Inferior parietal cortex (tissue), 1 donor: Measurements from ENCODE around the gene SULT1A3.
"Not testable (repeated sequence)": the region's sequence is repeated elsewhere in the genome, so short reads cannot be mapped to it uniquely, and the experiment has no call there.

Source experiments
- DNase-seq: peaks from one replicate; pipeline ENCODE4 v3.0.0-alpha.2; 2016; ENCODE audit errors: extremely low spot score

The SULT1A3 gene

DNA sequence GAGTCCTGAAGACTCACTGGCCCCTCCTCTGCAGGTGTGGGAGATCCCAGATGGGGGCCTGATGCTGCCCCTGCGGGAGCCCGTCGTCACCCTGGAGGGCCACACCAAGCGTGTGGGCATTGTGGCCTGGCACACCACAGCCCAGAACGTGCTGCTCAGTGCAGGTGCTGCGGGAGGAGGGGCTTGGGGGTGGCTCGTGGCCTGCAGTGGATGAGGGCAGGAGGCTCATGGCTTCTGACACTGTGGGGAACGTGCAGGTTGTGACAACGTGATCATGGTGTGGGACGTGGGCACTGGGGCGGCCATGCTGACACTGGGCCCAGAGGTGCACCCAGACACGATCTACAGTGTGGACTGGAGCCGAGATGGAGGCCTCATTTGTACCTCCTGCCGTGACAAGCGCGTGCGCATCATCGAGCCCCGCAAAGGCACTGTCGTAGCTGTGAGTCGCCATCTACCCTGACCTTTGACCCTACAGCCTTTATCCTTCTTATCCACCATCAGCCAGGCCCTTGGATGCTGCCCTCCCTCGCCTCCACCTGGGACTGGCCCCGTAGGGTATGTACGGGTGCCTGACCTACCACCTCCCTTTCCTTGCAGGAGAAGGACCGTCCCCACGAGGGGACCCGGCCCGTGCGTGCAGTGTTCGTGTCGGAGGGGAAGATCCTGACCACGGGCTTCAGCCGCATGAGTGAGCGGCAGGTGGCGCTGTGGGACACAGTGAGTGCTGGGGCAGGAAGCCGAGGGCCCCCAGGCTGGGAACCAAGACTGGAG, 12.1 kb upstream of the SULT1A3 start:
- DNase-seq = no peak

DNA sequence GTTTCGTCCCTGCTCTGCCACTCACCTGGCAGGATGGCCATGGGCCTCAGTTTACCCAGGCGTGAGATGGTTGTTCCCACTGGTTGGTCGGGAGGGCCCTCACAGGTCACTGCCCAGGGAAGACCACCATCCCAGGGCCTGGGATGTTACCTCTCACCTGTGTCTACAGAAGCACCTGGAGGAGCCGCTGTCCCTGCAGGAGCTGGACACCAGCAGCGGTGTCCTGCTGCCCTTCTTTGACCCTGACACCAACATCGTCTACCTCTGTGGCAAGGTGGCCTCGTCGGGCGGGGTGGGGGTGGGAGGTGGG, 11.5 kb upstream of the SULT1A3 start:
- DNase-seq = no peak

DNA sequence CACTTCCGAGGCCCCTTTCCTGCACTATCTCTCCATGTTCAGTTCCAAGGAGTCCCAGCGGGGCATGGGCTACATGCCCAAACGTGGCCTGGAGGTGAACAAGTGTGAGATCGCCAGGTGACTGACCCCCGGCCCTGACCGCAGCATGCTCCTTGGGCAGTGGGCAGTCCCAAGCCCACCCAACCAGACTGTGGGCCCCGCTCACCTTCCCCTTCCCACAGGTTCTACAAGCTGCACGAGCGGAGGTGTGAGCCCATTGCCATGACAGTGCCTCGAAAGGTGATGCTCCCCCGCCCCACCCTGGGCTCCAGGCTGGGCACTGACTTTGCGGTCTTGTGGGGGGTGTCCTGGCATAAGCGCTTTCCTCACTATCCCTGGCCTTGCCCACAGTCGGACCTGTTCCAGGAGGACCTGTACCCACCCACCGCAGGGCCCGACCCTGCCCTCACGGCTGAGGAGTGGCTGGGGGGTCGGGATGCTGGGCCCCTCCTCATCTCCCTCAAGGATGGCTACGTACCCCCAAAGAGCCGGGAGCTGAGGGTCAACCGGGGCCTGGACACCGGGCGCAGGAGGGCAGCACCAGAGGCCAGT, 11.0 kb upstream of the SULT1A3 start:
- no peak for DNase-seq

DNA sequence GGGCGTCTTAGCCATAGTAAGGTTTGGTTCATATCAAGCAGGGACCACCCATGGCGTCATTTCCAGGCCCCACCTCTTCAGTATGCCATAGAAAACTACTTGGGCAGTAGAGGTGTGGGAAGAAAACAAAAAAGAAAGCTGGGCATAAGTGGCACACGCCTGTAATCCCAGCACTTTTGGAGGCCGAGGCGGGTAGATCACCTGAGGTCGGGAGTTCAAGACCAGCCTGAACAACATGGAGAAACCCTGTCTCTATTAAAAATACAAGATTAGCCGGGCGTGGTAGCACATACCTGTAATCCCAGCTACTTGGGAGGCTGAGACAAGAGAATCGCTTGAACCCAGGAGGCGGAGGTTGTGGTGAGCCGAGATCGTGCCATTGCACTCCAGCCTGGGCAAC, 7.9 kb upstream of the SULT1A3 start:
- DNase-seq = not testable (repeated sequence)

DNA sequence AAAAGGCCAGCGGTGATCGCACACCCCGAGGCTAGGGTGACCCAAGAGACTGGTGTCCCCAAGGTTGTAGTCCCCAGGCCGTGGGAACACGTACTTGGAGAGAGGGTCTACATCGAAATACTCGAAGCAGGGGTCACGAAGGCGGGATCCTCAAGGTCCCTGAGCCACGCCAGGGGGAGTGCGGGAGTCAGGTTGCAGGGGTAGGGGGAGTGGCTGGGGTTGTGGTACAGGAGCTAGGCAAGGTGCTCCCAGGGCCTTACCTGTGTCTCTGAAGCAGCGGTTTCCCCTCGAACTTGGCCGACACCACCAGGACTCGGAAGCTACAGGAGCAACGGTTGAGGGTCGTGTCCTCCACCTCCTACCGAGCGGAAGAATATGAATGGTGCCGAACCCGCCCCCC, 6.0 kb upstream of the SULT1A3 start:
- DNase-seq = not testable (repeated sequence)

DNA sequence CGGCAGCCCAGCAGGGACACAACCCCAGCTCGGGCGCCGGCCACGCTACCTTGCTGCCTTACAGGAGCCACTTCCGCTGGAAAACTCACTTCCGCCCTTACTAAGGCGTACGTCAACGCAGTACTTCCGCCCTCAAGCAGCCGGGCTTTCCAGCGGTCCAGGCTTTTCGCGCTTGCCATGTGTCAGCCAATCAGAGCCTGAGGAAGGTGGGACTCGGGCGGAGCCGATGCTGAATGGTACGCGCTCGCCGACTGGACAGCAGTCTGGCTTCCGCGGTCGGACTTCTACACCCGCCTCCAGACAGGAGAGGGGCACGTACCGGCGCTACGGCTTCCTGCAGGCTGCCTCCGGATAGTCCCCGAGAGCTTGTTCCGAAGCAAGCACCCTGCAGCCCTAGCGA, 5.4 kb upstream of the SULT1A3 start, which contains the start of the genes BOLA2B and SLX1A:
BOLA2B (minus strand) TSS at position 52 of the 400 bp plus-strand sequence. CDS start 71 bp downstream, outside the sequence.
SLX1A (plus strand) TSS at position 261 of the 400 bp plus-strand sequence. CDS start 210 bp downstream, outside the sequence.
- not testable (repeated sequence) for DNase-seq

DNA sequence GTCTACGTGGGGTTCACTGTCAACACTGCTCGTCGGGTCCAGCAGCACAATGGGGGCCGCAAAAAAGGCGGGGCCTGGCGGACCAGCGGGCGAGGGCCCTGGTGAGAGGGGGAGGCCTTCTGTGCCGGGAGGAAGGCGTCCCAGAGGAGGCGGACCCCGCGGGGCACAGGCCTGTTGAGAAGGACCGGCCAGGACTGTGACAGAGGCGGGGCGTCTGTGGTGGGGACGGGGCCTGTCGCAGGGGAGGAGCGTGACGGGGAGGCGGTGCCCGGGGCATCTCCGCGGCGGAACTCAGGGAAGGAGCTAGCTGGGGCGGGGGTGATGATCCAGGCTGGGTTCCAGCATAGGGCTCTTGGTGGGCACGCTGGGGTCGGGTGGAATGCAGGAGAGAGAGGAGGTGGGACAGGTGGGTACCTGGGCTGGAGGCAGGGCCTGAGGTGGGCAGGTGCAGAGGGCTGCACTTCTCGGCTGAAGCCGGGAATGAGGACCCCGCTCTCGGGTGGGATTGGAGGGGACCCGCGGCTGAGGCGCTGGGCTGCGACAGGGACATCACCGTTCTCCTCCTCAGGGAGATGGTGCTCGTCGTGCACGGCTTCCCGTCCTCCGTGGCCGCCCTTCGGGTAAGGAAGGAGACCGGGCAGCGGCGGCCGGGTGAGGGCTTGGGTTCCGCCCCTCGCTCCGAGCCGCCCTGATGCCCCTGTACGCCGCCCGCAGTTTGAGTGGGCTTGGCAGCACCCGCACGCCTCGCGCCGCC, 4.7 kb upstream of the SULT1A3 start:
- DNase-seq = not testable (repeated sequence)

DNA sequence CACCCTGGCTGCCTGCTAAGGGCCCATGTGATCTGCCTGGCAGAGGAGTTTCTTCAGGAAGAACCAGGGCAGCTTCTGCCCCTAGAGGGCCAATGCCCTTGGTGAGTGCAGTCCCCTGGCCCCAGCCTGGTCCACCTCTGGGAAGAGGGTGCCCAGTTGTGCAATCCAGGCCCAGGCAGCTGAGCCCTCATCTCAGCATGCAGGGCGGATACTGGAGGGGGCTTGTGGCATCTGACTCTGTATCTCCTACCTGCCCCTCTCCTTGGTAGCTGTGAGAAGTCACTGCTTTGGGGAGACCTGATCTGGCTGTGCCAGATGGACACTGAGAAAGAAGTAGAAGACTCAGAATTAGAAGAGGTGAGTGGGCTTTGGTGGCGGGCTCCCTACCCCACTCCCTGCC, 2.1 kb upstream of the SULT1A3 start:
- DNase-seq = not testable (repeated sequence)

DNA sequence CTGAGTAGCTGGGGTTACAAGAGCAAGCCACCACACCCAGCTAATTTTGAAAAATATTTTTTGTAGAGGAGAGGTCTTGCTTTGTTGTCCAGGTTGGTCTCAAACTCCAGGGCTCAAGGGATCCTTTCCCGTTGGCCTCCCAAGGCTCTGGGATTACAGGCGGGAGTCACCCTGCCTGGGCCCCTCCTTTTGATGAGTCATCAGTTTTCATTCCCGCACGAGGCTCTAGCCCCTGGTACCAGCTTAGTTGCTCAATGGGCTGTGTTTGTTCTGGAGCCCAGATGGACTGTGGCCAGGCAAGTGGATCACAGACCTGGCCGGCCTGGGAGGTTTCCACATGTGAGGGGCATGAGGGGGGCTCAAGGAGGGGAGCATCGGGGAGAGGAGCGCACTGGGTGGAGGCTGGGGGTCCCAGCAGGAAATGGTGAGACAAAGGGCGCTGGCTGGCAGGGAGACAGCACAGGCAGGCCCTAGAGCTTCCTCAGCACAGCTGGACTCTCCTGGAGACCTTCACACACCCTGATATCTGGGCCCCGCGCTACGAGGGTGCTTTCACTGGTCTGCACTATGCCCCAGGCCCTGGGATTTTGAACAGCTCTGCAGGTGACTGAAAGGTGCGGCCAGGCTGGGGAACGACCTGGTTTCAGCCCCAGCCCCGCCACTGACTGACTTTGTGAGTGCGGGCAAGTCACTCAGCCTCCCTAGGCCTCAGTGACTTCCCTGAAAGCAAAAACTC, 721 bp downstream of the SULT1A3 start:
- not testable (repeated sequence) for DNase-seq

DNA sequence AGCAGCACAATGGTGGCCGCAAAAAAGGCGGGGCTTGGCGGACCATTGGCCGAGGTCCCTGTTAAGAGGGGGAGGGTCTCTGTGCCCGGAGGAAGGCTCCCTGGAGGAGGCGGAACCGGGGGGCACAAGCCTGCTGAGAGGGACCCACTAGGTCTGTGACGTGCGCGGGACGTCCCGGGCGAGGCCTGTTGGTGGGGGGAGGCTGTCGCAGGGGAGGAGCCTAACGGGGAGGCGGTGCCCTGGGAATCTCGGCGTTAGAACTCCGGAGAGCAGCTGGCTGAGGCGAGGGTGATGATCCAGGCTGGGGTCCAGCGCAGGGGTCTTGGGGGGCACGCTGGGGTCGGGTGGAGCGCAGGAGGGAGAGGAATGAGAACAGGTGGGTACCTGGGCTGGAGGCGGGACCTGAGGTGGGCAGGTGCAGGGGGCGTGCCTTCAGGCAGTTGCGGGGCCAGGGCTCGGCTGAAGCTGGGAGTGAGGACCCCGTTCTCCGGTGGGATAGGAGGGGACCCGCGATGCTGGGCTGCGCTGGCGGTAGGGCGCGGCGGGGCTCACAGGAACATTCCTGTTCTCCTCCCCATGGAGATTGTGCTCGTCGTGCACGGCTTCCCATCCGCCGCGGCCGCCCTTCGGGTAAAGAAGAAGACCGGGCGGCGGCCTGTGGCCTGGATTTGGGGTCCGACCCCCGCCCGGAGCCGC, 6.6 kb downstream of the SULT1A3 start:
- not testable (repeated sequence) for DNase-seq

DNA sequence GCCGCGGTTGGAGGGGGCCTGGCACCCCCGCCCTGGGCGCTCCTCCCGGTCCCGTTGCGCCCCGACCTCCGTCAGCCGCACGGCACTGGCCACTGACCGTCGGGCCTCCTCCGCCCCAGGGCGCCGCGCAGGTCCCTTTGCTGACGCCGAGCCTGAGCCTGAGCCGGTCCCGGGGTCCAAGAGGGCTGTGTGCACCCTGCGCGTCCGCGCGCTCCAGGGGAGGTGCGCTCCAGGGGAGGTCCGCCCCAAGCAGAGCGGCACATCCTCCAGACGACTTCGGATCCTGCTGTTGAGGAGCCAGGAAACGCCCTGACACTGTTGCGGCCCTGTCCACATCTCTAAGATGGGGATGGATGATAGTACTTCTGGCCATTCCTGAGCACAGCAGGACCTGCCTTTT, 7.2 kb downstream of the SULT1A3 start:
- DNase-seq = not testable (repeated sequence)

DNA sequence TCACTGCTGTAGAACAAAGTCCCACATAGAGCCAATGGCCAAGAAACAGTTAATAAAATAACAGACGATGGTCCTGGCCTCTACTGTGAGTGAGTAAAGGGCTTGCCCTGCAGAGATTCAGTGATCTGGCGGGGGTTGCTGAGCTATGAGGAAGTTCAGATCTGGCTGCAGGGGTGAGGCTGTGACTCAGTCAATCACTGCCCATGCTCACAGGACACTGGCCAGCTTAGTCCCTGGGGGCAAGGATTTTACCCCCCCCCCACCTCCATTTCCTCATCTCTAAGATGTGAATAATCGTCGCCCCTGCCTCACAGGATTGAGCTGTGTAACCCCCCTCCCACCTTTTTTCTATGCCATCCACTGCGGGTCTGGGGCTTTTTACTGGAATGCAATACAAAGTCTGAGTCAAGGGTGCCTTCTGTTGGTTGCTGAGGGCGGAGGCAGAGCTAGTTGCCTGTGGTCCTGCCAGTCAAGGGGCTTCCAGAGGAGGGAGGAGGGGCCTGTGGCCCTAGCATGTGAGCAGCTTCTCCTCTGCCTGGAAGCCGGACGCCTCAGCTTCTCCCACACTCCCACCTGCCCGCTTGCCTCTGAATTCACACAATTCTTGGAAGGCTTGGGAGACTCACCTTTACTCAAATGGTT, 8.1 kb downstream of the SULT1A3 start:
- not testable (repeated sequence) for DNase-seq

DNA sequence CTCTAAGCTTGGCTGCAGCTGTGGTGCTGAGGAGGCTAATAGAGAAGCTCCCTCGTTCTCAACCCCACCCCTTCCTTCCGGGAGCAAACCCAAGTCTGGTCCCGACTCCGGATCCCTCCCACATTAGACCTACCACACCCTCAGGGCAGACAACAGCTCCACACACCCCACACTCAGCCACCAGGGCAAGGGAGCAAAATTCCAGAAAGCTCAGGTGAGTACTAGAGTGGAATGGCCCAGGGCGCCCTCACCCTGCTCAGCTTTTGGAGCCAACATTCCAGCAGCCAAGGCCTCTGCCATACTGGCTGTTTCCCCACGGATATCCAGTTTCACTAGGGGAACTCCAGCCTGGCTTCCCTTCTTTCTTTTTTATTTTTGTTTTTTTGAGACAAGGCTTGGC, 10.0 kb downstream of the SULT1A3 start:
- DNase-seq = not testable (repeated sequence)

DNA sequence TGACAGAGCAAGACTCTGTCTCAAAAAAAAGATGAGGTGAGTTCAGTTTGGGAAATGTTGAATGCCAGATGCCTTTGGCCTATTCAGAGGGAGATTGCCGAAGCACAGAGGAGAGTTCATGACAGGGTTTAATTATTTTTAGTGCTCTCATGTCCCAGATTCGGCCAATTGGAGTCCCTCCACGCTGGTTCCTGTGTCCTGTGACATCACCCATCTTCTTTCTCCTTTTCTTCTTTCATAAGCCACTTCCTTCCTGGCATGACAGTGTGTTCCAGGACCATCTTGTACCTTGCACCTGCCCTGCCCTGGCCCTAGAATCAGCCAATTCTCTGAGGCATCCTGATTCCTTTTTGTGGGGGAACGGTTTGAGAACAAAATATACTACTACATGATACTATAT, 12.4 kb downstream of the SULT1A3 start:
- not testable (repeated sequence) for DNase-seq

DNA sequence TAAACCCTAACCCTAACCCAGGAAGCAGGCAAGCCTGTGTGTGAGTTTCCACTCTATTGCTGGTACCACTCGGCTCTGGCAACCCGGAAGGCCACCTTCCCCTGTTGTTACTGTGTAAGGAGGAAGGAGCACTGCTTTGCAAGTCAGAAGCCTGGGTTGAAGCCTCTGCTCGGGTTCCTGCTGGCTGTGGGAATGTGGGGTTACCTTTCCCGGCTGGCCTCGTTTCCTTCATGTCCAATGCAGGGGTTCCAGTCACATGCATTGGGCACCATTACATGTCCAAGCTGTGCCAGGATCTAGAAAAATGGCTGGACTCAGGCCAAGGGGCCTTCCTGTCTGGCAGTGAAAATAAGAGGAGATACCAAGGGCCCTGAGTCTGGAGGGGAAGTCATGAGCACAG, 18.0 kb downstream of the SULT1A3 start:
- DNase-seq = not testable (repeated sequence)

DNA sequence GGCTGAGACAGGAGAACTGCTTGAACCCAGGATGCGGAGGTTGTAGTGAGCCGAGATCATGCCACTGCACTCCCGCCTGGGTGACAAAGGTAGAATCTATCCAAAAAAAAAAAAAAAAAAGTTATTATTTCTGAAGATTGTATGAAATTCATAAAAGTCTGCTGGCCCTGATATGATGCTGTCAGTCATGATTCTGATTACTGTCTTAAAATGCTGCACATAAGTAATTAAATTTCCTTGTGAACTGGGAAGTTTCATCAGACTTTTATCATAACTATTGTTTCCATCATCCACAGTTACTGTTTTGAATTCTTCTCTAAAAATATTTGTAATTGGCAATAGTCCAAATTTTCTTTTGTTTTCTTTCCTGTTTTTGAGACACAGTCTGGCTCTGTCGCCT, 49.3 kb downstream of the SULT1A3 start, which contains the start of gene NPIPB13:
NPIPB13 (minus strand) TSS at position 101 of the 400 bp plus-strand sequence. CDS start 2,906 bp downstream, outside the sequence.
- DNase-seq = not testable (repeated sequence)
